LNCAP (cell line): ENCODE measurements around the gene JHY.
A peak's percentile ranks its signal among the peaks of the same experiment; 100 is the strongest.

ENCODE experiments used
- TF ChIP-seq, protein P1 (sequence below): fragments of 450-650 bp; IDR thresholded peaks from 2 replicates; pipeline ENCODE4 v1.5.1; 2017; ENCODE audit warnings: mild to moderate bottlenecking

The JHY gene

DNA sequence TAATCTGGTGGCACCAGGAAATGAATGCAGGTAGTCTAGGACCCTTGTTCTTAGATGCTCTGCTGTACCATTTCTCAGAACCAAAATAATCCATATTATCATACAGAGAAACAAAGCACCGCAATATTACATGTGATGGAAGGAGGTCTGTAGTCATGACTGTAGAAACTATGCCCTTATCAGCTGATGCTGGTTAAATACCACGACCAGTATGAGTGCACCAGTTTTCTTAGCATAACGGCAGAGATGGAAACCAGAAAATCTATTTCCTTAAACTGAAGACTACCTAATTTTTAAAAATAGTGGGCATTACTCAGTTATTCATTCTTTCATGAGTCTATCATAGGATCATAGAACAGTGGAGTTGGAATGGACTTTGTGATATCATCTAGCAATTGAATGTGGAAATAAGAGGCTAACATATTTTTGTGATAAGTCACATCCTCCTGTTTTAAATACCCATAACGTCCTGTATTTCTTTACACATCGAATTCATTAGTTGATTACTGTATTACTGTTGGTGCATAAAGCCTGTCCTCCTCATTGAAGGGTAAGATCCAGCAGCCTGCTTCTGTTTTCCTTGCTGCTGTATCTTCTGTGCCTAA is 15.1 kb downstream of the JHY start:
- TF ChIP-seq, protein P1, sequence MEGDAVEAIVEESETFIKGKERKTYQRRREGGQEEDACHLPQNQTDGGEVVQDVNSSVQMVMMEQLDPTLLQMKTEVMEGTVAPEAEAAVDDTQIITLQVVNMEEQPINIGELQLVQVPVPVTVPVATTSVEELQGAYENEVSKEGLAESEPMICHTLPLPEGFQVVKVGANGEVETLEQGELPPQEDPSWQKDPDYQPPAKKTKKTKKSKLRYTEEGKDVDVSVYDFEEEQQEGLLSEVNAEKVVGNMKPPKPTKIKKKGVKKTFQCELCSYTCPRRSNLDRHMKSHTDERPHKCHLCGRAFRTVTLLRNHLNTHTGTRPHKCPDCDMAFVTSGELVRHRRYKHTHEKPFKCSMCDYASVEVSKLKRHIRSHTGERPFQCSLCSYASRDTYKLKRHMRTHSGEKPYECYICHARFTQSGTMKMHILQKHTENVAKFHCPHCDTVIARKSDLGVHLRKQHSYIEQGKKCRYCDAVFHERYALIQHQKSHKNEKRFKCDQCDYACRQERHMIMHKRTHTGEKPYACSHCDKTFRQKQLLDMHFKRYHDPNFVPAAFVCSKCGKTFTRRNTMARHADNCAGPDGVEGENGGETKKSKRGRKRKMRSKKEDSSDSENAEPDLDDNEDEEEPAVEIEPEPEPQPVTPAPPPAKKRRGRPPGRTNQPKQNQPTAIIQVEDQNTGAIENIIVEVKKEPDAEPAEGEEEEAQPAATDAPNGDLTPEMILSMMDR = no peak

DNA sequence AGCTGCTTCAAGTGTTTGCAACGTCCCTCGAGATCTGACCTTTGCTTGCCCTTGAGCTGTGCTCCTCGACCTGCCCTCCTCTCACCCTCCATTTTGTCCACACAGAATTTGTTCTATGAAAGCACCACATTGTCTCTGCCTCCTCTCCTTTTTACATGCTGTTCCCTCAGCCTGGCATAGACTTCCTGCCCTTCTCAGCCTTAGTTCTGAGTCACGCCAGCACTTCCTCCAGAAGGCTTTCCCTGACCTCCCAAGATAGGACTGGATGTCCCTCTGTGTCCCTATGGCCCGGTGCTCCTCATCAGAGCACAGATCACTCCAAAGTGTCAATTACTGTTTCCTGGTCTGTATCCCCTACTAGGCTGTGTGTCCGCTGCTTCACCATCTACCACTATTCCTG is 16.2 kb downstream of the JHY start:
- TF ChIP-seq, protein P1 = no peak

DNA sequence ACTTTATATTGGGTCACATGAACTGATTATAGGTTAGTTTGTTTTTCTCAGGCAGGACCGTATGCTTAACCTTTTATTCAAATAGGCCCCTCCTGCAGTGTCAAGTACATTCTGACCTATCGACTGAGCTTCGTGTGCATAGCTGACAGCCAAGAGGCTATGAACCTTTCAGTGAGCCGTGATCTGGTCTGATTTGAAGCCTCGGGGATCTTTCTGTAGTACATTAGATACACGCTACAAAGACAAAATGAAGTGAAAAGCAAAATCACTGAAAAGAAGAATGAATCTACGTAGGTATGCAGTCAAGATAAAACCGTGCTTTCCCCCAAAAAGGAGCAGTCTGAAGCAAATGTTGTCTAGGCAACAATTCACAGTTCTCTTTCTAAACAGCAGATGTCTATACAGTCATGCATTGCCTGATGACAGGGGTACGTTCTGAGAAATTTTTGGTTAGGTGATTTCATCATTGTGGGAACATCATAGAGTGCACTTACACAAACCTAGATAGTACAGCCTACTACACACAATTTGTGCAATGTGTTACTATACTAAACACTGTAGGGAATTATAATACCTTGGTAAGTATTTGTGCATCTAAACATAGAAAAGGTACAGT is 18.1 kb downstream of the JHY start:
- TF ChIP-seq, protein P1 = no peak

DNA sequence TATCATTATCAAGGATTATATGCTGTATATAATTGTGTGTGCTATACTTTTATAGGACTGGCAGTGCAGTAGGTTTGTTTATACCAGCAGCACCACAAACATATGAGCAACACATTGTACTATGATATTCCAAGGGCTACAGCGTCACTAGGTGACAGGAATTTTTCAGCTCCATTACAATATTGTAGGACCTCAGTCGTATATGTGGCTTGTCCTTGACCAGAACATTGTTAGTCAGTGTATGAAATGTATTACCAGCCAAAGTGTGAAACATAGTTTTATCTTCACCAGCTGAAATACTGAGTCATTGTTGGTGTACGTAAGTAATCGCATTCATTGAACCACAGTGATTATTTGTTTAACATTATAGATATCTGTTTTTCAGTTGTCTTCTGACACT is 20.4 kb downstream of the JHY start:
- TF ChIP-seq, protein P1 = no peak

DNA sequence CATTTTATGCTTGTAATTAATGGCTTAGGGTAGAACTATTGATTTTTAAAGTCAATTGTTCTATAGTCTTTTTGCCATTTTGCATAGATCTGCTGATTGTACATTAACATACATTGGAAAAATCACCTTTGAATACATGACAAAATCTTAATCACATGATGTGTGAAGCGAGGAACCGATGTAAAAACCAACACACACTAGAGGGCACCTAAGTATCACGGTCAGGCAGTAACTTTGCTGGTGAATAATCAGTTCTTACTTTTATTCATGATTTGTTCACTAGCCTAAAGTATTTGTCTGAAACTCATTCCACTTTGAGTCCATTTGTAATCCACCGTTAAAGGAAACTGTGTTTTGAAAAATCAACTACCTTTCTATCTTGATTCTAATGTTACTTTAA is 28.2 kb downstream of the JHY start:
- TF ChIP-seq, protein P1 = peak; percentile 70

DNA sequence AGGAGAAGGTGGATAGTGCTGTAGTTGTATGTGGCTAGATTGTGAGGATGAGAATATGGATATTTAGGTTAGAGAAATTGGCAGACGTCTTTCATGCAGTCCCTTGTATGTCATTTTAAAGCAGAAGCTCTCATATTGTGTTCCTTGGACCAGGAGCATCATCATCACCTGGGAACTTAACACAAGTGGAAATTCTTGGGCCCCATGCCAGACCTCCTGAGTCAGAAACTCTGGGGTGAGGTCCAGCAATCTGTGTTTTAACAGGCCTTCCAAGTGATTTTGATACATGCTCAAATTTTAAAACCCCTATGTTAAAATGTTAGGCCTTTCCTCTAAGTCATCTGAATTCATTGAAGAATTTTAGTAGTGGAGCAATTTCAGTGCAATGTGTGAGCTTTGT is 34.8 kb downstream of the JHY start:
- TF ChIP-seq, protein P1 = no peak

DNA sequence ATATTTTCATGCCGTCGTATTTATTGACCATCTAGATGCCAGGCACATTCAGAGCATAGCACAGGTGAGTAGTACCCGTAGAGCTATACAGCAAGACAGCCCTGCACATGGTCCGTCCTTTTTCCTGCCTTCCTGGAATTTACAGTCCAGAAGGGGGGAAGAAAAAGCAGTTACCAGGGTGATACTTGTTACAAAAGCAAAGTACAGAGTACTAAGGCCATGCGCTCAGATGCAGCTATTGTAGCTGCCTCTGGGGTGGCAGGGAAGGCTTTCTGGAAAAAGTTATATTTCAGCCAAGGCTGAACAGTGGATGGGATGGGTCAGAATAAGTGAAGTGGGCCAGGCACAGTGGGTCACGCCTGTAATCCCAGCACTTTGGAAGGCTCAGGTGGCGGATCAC is 36.2 kb downstream of the JHY start:
- TF ChIP-seq, protein P1 = no peak

DNA sequence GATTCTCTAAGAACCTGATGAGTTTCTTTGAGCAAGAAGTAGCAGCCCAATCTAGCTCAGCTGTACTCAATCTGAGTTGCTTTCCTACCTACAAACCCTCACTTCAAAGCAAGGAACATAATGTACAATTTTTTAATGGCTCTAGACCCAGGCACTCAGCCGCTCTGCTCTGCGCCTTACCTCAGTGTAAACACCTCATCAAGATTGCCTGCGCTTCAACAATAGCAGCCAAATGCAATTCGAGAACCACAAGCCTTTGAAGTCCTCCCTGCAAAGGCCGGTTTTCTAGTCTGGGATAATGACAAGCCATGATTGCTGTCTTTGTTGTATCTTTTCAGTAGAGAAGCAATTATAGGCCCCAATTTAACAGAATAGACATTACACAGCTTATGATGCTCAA is 38.0 kb downstream of the JHY start:
- TF ChIP-seq, protein P1 = no peak
